GM12872 (cell line): ENCODE results near the gene KLB.

Experiments
- CTCF ChIP-seq: IDR thresholded peaks from 3 replicates; pipeline ENCODE4 v1.5.1; 2011; ENCODE audit warnings: low read depth, mild to moderate bottlenecking, low read length, moderate library complexity; ENCODE audit not compliant: insufficient read depth

Gene KLB

GRCh38 chr4:39497909-39498726 is 91.4 kb downstream of the KLB start:
- no peak for TF ChIP-seq CTCF

- TF ChIP-seq CTCF: no peak
These were observed 91.9 kb downstream of the KLB start for GRCh38 chr4:39498727-39499020.
